Measurements from ENCODE around the gene CST6.

Gene CST6

DNA sequence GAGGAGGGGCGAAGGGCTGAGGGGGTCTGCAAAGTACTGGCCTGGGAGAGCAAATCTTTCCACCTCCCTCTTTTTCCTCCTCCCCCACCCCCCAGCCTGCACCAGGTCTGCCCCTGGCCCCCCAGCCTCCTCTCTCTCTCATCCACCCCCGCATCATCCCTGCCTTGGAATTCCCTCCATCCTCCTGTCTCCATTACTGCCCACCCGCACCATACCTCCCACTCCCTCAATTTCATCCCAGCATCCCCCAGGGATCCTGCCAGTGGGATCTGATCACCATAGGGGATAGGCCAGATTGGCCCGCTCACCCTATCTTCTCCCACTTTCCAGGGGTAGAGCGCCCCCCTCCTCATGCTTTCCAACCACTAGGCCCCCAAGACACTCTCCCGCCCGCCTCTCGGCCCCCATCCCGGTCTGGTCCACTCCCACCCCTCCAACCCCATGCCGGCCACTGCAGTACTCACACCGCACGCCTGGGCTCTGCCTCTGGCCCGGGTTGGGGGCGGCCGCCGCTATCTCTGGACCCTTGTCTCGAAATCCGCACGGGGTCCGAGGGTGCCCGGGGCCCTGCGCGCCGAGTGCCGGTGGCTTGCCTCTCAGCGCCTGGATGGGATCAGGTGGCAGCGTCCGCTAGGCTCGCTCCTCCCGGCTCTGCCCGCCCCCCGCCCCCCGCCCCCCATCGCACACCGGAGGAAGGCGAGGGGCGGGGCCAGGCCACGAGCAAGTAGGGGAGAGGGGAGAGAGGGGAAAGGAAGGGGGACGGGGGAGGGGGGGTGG, 36.9 kb downstream of the CST6 start, which contains the start of gene GAL3ST3:
Gene GAL3ST3, minus strand, starts transcription at position 615 of the 777 bp plus-strand sequence. CDS start 3,746 bp downstream, outside the sequence.
- no peak for DNase-seq

DNA sequence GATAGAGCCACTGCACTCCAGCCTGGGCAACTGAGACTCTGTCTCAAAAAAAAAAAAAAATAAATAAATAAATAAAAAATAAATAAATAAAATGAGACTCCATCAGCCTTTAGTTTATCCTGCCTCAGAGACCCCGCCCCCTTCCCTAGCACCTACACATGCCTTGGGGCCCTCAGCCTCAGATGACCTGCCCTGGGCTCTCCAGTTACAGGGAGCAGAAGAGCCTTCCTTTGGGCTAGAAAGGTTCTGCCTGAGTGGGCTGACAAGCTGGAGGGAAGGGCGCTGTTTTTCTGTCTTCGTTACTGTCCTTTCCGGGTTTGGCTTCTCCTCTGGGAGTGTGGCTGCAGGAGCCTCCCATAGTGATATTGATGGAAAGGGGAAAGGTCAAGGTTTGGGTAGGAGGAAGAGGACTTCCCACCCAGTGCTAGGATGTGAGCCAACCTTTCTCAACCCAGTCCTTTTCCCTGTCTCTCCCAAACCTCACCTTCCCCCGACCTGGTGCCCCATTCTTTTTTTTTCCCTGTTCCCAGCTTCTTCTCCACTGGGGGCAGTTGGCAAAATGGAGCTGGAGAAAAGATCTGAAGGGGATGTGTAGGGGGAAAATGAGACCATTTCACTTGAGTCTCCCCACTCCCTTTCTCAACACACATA, 38.9 kb downstream of the CST6 start:
- no peak for DNase-seq

GRCh38 chr11:66051371-66051765, 39.6 kb downstream of the CST6 start:
- no peak for DNase-seq

GRCh38 chr11:66051766-66052663, 40.2 kb downstream of the CST6 start, which contains the start of gene SF3B2:
TSS of gene SF3B2 (plus strand) at chr11:66052364. CDS start at chr11:66052385, 21 bp downstream.
- peak; percentile 93 for DNase-seq

DNA sequence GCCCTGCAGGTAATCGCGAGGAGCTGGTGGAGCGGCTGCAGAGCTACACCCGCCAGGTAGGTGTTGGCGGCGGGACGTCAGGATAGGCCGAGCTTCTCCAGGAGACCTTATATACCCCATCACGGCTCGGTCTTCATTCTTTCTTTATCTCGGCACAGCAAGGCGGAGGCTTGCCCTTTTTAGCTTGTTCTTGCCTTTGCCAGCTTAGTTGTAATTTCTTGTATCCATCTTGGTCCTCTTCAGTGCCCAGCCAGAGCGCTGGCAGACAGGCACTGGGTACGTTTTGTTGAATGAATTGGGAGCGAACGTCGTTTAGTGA, 40.8 kb downstream of the CST6 start:
- DNase-seq, result no peak

- no peak for DNase-seq
Measured at GRCh38 chr11:66055021-66055420, 43.2 kb downstream of the CST6 start.

DNA sequence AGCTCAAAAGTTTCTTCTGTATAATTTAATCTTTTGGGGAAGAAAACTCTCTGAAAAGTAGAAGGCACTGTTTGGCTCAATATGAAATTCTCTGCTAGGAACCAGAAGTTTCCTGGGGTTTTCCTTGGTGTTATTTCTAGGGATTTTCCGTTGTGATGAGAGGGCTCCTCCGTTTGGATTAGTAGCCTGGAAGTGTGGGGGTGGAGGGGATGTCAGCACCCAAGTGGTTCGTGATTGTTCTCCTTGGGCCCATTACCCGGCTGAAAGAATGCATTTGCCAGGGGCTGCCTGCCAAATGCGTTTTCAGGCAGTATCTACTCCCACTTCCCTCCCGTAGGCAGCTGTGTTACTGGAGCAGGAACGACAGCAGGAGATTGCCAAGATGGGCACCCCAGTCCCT, 44.7 kb downstream of the CST6 start:
- no peak for DNase-seq

GRCh38 chr11:66059966-66060680, 48.3 kb downstream of the CST6 start:
- DNase-seq, result no peak

- DNase-seq, result no peak
Measured at GRCh38 chr11:66061268-66061667, 49.5 kb downstream of the CST6 start.

- no peak for DNase-seq
Measured at GRCh38 chr11:66062408-66062807, 50.6 kb downstream of the CST6 start.
